Smooth muscle cell (in vitro differentiated cells): ENCODE results near the gene LEMD2. TPM values are rescaled to one million over a fixed set of nuclear protein-coding genes. Genes with fewer than 3 reads are reported as not detected.
A peak's percentile ranks its signal among the peaks of the same experiment; 100 is the strongest.

Source experiments
- DNase-seq: peaks from one replicate; lab custom pipeline; 2025; ENCODE audit not compliant: unreplicated experiment; lab: John Stamatoyannopoulos, UW
- H2AFZ ChIP-seq: fragments of 200-600 bp; sonication (generic); 2 replicates; pipeline ENCODE4 v1.6.0; 2016; ENCODE audit warnings: antibody characterized with exemption, low read depth, mild to moderate bottlenecking
- H3F3A ChIP-seq: fragments of 200-600 bp; sonication (generic); 2 replicates; pipeline ENCODE4 v1.6.0; 2017; ENCODE audit warnings: antibody characterized with exemption, low read depth
- H3K27ac ChIP-seq: fragments of 200-600 bp; sonication (generic); 2 replicates; pipeline ENCODE4 v1.5.1; 2016; ENCODE audit warnings: low read depth, mild to moderate bottlenecking
- H3K27me3 ChIP-seq: fragments of 200-600 bp; sonication (generic); 2 replicates; pipeline ENCODE4 v1.6.1; 2016; ENCODE audit warnings: low read depth, mild to moderate bottlenecking
- H3K36me3 ChIP-seq: fragments of 200-600 bp; sonication (generic); 2 replicates; pipeline ENCODE4 v1.5.1; 2016; ENCODE audit warnings: low read depth
- H3K4me1 ChIP-seq: fragments of 200-600 bp; sonication (generic); 2 replicates; pipeline ENCODE4 v1.5.1; 2016; ENCODE audit warnings: low read depth
- H3K4me2 ChIP-seq: fragments of 200-600 bp; sonication (generic); 2 replicates; pipeline ENCODE4 v1.6.0; 2016; ENCODE audit warnings: mild to moderate bottlenecking
- H3K4me3 ChIP-seq: fragments of 200-600 bp; sonication (generic); 2 replicates; pipeline ENCODE4 v1.5.1; 2016; ENCODE audit warnings: mild to moderate bottlenecking
- H3K79me2 ChIP-seq: fragments of 200-600 bp; sonication (generic); 2 replicates; pipeline ENCODE4 v1.6.0; 2016; ENCODE audit warnings: low read depth, mild to moderate bottlenecking
- H3K9ac ChIP-seq: fragments of 200-600 bp; sonication (generic); 2 replicates; pipeline ENCODE4 v1.6.0; 2016; ENCODE audit warnings: low read depth
- H3K9me3 ChIP-seq: fragments of 200-600 bp; sonication (generic); replicated peaks from 2 replicates; pipeline ENCODE4 v1.5.1; 2016; ENCODE audit warnings: low read depth
- H4K20me1 ChIP-seq: fragments of 200-600 bp; sonication (generic); 2 replicates; pipeline ENCODE4 v1.6.0; 2016; ENCODE audit warnings: low read depth
- WGBS: methylation state at CpG from one replicate; pipeline ENCODE4 v1.1.7; 2016; ENCODE audit warnings: low lambda C conversion rate; 5-methylcytosine and 5-hydroxymethylcytosine counted together
- polyA plus RNA-seq: library from polyadenylated mRNA; unstranded; fragments of >200 nt; fragmentation: Nextera tagmentation; extraction: Ambion mirVana; gene quantifications from 2 replicates; pipeline ENCODE4 v1.2.1, GENCODE V29; 2016
- total RNA-seq: library from RNA; depleted of rRNA; stranded (reverse); fragments of >200 nt; gene quantifications from 2 replicates; pipeline ENCODE4 v1.2.3, GENCODE V29; 2014
- TF ChIP-seq, protein P1 (sequence below): fragments of 200-600 bp; sonication (generic); IDR thresholded peaks from 2 replicates; pipeline ENCODE4 v1.5.1; 2017; ENCODE audit warnings: borderline replicate concordance, mild to moderate bottlenecking, antibody characterized with exemption; ENCODE audit not compliant: insufficient read depth, poor library complexity, severe bottlenecking

The LEMD2 gene
- 48.8 and 52.4 TPM in 2 replicates for total RNA-seq
- 87.3 and 91.6 TPM in 2 replicates for polyA plus RNA-seq

DNA sequence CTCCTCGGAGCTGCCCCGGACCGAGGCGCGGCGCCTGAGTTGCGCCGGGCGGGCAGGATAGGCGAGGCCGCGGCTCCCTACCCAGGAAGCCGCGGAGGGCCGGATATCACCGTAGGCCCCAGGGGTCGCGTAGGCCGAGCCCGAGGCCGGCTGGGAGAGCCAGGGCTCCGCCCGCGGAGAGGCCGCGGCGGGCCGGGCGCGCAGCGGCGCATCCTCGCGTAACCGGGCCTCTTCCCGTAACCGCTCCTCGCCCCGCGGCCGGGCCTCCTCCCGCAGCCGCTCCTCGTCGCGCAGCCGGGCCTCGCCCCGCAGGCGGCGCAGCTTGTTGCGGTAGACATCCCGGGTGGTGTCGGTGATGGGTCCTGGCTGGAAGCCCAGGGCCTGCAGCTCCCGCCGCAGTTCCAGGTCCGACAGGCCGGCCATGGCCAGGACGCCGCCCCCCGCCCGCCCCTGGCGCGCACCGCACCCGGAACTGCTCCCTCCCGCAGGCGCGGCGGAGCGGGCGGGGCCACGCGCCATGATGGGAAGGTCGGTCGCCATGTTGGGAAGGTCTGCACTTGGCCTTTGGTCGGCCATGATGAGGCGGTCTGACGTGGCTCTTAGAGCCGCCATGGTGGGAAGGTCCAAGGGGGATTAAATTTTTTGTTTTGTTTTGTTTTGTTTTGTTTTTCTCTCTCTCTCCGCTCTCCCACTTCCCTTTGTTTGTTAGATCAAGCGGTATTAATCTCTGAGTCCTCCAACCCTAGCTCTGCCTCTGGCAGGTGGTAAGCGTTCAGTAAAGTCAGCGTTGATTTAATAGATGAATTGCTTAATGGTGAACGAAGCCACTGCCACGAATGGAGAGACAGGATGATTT is at the start of gene LEMD2:
Gene LEMD2 (minus strand): TSS at position 437 of the 856 bp plus-strand sequence. CDS start 14 bp downstream, at position 423.
- peaks cover 38% of the 10 kb centered on the region for H4K20me1 ChIP-seq
- H3K36me3 ChIP-seq: no peaks in the 10 kb centered on the region
- TF ChIP-seq, protein P1, sequence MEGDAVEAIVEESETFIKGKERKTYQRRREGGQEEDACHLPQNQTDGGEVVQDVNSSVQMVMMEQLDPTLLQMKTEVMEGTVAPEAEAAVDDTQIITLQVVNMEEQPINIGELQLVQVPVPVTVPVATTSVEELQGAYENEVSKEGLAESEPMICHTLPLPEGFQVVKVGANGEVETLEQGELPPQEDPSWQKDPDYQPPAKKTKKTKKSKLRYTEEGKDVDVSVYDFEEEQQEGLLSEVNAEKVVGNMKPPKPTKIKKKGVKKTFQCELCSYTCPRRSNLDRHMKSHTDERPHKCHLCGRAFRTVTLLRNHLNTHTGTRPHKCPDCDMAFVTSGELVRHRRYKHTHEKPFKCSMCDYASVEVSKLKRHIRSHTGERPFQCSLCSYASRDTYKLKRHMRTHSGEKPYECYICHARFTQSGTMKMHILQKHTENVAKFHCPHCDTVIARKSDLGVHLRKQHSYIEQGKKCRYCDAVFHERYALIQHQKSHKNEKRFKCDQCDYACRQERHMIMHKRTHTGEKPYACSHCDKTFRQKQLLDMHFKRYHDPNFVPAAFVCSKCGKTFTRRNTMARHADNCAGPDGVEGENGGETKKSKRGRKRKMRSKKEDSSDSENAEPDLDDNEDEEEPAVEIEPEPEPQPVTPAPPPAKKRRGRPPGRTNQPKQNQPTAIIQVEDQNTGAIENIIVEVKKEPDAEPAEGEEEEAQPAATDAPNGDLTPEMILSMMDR: no peak
- no peaks in the 10 kb centered on the region for H3K27me3 ChIP-seq
- peak within 1 kb of the TSS; percentile 94 for H3K9ac ChIP-seq
- peaks cover 24% of the 10 kb centered on the region for H3K4me1 ChIP-seq
- DNase-seq: peak; percentile 69
- peak within 1 kb of the TSS; percentile 86 for H3K4me2 ChIP-seq
- H2AFZ ChIP-seq: peak within 1 kb of the TSS; percentile 92
- peak within 1 kb of the TSS; percentile 95 for H3K4me3 ChIP-seq
- peaks cover 34% of the 10 kb centered on the region for H3K79me2 ChIP-seq
- H3K27ac ChIP-seq: peak within 1 kb of the TSS; percentile 86
- WGBS: 4% methylated on average over 86 of the region's 86 CpGs
- no peaks in the 10 kb centered on the region for H3K9me3 ChIP-seq
- peaks cover 4% of the 10 kb centered on the region for H3F3A ChIP-seq

DNA sequence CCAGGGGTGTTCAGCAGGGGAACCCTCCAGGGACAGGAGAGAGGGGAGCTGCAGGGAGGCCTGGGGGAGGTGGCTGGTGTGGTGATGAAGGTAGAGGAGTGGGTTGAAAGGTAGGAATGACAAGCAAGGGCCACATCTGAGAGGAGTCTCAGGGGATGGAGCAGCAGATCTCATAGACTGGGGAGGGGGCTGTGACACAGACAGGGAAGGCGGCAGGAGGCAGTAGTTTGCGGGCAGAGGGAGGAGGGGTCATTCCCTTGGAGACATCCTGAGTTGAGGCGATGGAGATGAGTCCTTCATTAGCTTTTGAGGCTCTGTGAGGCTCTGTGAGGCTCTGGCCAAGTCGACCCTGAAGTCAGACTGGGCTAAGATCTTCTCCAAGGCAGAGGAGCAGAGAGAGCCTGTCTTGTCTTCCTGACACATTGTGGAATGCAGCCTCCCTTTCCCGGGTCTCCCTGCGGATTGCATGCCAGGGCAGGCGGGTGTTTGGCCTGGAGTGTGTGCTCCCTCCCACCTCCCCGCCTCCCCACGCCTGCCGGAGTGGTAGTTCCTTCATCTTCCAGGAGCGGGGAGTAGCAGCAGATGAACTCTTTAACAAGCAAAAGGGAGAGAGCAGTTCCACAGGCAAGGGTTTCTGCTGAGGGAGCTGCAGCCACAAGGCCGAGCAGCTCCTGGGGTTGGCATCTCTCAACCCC is 49.2 kb upstream of the LEMD2 start:
- 6% methylated on average over 12 of the region's 12 CpGs for WGBS
- no peaks in the 10 kb centered on the region for H3K36me3 ChIP-seq
- peak overlapping the region; percentile 97 for H3K27ac ChIP-seq
- H4K20me1 ChIP-seq: no peaks in the 10 kb centered on the region
- no peaks in the 10 kb centered on the region for H3K27me3 ChIP-seq
- DNase-seq: peak; percentile 26
- no peaks in the 10 kb centered on the region for H3K9me3 ChIP-seq
- H2AFZ ChIP-seq: peak overlapping the region; percentile 2
- TF ChIP-seq, protein P1: no peak
- peak overlapping the region; percentile 76 for H3K4me2 ChIP-seq
- H3K4me1 ChIP-seq: peaks cover 19% of the 10 kb centered on the region
- peaks cover 14% of the 10 kb centered on the region for H3F3A ChIP-seq
- no peak overlapping the region for H3K4me3 ChIP-seq
- peak overlapping the region; percentile 23 for H3K9ac ChIP-seq
- H3K79me2 ChIP-seq: no peaks in the 10 kb centered on the region

DNA sequence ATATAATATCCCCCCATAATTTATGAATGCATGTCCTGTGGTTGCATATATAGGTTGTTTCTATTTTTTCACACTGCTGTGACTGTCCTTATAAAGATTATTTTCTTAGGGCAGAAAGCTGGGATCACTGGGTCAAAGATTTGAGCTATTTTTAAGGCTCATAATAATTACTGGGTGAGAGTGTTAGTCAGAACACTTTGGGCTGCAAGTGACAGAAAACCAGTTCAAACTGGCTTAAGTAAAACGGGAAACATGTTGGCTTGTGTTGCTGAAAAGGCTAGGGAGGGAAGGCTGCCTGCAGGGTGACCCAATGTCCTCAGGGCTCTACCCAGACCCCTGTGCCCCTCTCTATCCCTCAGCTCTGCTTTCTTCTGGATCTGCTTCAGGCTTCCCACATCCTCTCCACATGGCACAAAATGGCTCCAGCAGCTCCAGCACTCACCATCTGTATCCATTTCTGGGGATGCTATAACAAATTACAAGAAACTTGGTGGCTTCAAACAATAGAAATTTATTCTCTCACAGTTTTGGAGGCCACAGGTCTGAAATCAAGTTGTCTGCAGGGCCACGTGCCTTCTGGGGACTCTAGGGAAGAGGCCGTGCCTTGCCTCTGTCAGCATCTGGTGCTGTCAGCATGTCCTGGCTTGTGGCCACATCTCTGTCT is 48.0 kb upstream of the LEMD2 start:
- WGBS: 87% methylated on average over 3 of the region's 3 CpGs
- H3K79me2 ChIP-seq: no peaks in the 10 kb centered on the region
- H3K27ac ChIP-seq: no peak overlapping the region
- H3K4me2 ChIP-seq: no peak overlapping the region
- no peak overlapping the region for H3K9ac ChIP-seq
- H3K27me3 ChIP-seq: no peaks in the 10 kb centered on the region
- DNase-seq: no peak
- peaks cover 19% of the 10 kb centered on the region for H3K4me1 ChIP-seq
- no peaks in the 10 kb centered on the region for H3K9me3 ChIP-seq
- no peaks in the 10 kb centered on the region for H3K36me3 ChIP-seq
- no peak overlapping the region for H3K4me3 ChIP-seq
- H3F3A ChIP-seq: peaks cover 14% of the 10 kb centered on the region
- no peak overlapping the region for H2AFZ ChIP-seq
- no peaks in the 10 kb centered on the region for H4K20me1 ChIP-seq
- TF ChIP-seq, protein P1: no peak
